Stimulated activated CD8-positive, alpha-beta memory T cell treated with anti-CD3 and anti-CD28 coated beads, Interleukin-4, amount 100 ng/mL, for 4 hours (primary cell): ENCODE results near the gene PRR5.

ENCODE experiments used
- DNase-seq, 2 donors: peaks; one replicate each; pipeline ENCODE4 v3.0.0-alpha.2; 2020; ENCODE audit warnings: low read depth in 2 of 2, low spot score in 1 of 2

The PRR5 gene

GRCh38 chr22:44691796-44692661 is 10.0 kb upstream of the PRR5 start:
- DNase-seq, result no peak

- DNase-seq, result no peak
These were observed 9.4 kb upstream of the PRR5 start for GRCh38 chr22:44692662-44693007.

- DNase-seq, result no peak
These were observed 8.9 kb upstream of the PRR5 start for GRCh38 chr22:44693145-44693544.

GRCh38 chr22:44693756-44694155 is 8.2 kb upstream of the PRR5 start:
- DNase-seq, result no peak

- DNase-seq, result peak; percentile 74 to 81
These were observed 4.4 kb upstream of the PRR5 start for GRCh38 chr22:44697423-44698141.

- no peak for DNase-seq
These were observed 3.2 kb upstream of the PRR5 start for GRCh38 chr22:44698531-44699421.

- no peak for DNase-seq
These were observed 1.5 kb upstream of the PRR5 start for GRCh38 chr22:44700456-44700855.

- no peak for DNase-seq
These were observed 715 bp upstream of the PRR5 start for GRCh38 chr22:44701187-44701790.

GRCh38 chr22:44702479-44703198 is 635 bp downstream of the PRR5 start:
- DNase-seq, result no peak

GRCh38 chr22:44703255-44703870 is 1.4 kb downstream of the PRR5 start:
- DNase-seq, result no peak

GRCh38 chr22:44704159-44705021 is 2.4 kb downstream of the PRR5 start:
- no peak for DNase-seq

GRCh38 chr22:44705022-44705297 is 3.0 kb downstream of the PRR5 start:
- no peak for DNase-seq

- DNase-seq, result no peak
These were observed 4.5 kb downstream of the PRR5 start for GRCh38 chr22:44706488-44706887.

- DNase-seq, result no peak
These were observed 5.2 kb downstream of the PRR5 start for GRCh38 chr22:44707178-44707577.

- DNase-seq, result no peak
These were observed 5.7 kb downstream of the PRR5 start for GRCh38 chr22:44707752-44708151.

GRCh38 chr22:44709881-44710392 is 7.9 kb downstream of the PRR5 start:
- DNase-seq, result peak in 1 of 2 donors; percentile 21

- DNase-seq, result peak; percentile 28 to 46
These were observed 8.7 kb downstream of the PRR5 start for GRCh38 chr22:44710474-44711240.

- no peak for DNase-seq
These were observed 9.2 kb downstream of the PRR5 start for GRCh38 chr22:44711241-44711560.
